NCI-H1092 (cell line): ENCODE results near the gene DENND1B.
"Not testable (repeated sequence)": the region's sequence is repeated elsewhere in the genome, so short reads cannot be mapped to it uniquely, and the experiment has no call there.

Experiments
- DNase-seq: peaks from one replicate; lab custom pipeline; 2025; lab: John Stamatoyannopoulos, UW

The DENND1B gene

DNA sequence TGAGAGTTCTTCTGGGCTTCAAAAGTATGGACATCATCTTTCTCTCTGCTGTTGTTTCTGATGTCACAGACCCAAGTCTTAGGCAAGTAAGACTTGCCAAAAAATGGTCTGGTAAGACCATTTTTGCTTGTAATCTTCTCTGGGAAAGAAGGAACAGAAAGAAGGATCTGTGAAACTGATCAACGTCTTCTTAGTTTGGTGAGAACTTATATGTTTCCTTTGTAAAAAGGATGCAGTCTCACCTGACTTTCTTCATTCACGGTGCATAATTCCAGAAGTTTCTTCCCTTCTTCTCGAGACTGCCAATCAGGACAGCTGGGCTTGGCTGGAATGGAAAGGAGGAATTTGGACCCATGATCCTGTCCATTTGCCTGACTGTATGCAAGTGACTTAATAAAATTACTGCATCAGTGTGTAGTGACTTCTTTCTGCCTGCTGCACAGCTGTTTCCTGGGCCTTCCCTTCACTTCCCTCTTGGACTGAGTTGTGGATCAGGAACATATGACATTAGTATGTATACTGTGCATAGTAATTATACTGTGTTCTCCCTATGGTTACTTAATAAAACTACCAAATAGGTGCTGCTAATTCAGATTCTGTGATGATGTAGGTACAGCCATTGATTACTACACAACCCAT, 7.6 kb upstream of the DENND1B start:
- no peak for DNase-seq

DNA sequence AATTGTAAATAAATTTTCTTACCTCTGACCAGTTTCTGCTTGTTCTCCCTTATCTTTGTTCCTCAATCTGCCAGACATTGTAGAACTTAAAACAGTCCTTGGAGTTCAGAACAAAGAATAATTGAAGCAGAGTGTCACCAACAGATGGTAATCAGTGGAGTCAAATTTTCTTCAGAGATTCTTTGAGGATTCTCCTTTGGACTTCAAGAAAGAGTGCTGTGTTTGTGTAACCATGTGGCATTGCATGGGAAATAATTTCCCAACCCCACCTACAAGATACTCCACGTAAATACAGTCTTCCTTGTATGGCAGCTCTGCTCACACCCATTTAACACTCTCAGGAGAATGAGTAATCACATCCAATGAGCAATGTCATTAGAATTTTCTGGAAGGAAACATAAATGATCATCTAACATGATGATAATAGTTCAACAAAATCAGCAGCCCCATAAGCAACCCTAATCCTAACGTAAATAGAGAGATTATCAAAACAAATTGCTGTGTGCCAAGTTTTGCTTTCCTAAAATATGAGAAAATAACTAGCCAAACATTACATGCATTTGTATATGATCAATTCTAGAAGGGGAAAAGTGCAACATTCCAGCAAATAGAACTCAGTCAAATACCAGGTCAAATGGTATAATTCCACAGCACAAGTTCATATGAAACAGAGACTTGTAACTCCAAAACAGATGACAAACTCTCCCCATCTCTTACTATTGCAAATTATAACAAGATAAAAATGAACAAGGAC, 6.9 kb upstream of the DENND1B start:
- DNase-seq: no peak

DNA sequence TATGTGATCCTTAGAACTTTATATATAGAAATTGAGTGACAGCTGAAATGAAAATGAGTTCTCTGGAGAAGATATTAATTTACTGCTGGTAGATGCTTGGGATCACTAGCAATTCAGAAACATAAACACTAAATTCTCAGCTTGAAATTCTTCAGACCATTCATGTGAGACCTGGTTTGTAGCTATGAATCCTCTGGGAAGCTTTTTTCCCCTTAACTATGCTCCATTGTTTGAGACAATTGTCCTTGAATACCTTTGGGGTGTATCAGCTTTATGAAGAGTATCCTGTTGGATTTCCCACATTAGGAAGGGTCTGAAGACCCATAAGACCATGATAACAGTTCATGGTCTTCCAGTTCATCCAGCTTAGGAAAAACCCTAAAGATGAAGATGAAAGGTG, 4.6 kb upstream of the DENND1B start:
- no peak for DNase-seq

DNA sequence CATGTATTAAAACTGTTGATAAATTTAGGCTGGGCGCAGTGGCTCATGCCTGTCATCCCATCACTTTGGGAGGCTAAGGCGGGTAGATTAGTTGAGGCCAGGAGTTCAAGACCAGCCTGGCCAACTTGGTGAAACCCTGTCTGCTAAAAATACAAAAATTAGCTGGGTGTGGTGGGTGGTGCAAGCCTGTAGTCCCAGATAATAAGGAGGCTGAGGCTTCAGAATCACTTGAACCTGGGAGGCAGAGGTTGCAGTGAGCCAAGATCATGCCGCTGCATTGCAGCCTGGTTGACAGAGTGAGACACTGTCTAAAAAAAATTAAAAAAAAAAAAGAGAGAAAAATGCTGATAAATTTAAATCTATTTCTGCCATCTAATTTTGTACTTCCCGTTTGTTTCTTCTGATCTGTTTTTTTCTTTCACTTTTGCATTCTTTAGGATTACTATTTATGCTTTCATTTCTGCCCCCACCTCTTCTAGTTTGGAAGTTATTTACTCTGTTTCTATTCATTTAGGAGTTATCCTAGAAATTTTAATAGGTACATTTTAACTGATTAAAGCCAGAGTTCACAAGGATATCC, 3.2 kb upstream of the DENND1B start:
- DNase-seq: no peak

DNA sequence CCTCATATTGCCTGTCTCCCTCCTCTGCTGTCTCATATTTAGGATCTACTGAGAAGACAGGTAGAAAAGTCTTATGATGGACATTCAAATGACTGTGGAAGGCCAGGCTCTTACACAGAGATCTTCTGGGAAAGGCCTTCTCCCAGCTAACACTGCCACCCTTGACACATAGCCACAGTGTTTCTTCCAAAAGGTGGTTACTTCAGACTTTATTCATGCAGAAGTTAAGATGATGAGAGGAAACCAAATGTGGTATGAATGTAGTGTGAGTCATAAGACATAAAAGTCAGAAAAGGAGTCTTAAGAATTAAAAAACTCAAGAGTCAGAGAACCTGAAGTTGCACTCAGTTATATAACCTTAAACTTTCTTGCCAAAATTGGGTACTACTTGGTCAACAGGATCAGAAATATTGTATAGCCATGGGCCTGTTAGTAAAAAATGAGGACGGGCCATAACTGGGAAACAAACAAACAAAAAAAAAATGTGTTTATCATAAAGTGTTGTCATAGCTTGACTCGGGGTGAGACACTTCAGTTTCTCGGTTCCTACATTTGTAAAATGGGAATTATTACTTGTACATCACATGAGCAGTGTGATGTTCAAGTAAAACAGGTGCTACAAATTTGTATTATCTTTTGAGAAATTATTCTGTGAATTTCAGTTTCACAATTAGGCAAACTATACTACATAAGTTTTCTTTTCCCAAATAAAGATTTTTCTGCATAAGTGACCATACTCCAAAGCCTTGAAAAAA, 1.2 kb upstream of the DENND1B start:
- no peak for DNase-seq

DNA sequence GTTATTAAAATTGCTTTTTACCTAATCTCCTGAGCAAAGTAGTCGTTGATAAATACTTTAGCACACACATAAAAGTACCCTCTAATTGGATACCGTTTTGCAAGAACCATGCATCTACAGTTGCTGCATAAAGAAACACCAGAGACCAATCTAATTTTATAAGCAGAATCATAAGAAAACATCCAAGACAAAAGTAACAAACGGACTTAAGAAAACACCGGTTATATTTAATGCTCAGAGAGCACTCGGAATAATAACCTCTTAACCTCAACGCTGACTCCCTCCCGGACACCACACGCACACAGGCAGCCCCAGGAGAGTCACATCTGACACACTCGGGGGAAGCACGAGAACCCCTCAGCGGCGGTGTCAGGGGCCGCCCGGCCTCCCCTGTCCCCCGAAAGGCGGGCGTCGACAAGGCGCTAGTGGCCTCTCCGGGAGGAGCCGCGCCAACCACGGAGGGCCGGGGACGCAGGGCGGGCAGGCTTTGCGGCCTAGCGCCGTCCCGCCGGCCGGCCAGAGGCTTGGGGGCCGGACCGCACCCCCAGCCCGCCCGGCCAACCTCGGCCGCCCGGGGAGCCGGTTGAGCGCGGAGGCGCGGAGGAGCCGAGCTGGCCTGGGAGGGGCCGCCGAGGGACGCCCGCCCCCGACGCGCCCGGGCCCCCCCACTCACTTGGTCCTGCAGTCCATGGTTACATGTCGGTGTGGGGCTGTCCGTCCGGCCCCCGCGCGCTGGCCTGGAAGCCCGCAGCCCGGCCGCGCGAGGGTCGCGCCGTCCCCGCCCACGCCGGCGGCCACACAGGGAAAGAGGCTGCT, 606 bp downstream of the DENND1B start:
- DNase-seq: no peak

DNA sequence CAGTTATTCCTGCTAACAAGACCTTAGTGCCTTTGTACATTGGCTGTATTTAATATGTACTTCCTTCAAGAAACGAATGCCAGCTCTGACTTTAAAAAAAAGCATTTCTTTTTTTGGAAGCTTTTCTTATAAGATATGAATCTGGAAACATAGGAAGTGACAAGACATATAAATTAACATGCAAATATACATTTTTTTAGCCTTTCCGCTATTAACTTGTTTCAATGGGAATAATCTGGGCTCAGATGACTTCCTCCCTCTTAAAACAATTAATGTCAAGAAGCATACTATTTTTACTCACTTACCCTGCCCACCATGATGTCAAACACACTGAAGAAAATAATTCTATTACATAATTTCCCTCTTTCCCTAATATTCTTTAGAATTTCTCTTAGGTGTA, 1.4 kb downstream of the DENND1B start:
- DNase-seq: no peak

DNA sequence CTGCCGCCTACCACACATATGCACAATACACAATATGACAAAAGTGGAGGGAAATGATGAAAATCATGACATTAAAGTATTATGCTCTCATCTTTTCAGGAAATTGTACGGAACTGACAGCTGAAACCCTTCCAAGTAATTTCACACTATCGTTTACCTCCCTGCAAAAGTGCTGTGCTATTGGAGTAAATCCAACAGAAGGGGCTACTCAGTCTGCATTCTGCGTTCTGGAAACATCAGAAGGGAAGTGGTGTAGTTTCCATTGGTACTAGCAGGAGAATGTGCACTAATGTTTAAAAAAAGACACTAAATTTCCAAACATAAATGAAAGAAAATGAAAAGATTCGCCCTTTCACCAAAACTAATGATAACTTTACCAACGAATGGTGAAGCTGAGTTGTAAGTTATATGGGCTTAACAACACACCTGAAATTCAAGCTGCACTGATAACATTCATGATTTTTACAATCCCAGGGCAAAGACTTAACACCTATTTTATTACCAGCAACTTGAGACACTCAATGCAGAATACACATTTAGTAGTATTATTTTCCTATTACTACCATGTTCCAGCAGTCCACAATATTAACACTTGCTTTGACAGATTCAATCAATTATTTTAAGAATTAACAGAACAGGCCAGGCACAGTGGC, 3.2 kb downstream of the DENND1B start:
- DNase-seq: no peak

DNA sequence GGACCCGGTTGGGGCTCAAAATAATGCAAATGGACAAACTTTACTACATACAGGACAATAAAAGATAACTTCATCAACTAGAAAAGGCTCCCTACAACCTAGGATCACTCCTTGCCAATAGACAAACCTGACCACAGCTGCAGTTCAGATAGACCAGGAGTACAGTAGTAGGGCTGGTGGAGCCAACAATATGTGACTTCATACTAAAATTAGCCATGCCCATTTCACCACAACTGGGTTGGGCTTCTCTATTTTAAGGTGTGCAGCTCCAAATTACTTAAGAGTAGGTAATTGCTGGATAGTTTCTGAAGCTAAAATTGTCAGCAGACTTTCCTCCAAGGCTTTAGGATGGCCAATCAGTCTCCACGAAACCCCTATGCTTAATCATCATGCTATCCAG, 3.9 kb downstream of the DENND1B start:
- no peak for DNase-seq

DNA sequence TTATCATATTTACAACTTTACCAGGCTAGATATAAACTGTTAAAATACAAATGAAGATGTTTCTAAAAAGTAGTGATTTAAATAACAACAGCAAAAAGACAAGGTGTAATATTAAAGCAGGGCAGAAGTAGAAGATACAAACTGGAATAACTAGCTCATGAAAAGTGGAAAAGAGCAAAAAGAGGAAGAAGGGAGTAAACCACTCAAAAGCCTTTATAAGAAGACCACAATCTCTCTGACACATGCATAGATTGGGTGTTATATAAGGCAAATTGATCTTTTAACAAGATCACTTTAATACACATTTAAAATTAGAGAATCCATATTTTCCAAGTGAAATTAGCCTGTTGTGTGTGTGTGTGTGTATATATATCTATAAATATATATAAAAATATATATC, 5.0 kb downstream of the DENND1B start:
- no peak for DNase-seq

DNA sequence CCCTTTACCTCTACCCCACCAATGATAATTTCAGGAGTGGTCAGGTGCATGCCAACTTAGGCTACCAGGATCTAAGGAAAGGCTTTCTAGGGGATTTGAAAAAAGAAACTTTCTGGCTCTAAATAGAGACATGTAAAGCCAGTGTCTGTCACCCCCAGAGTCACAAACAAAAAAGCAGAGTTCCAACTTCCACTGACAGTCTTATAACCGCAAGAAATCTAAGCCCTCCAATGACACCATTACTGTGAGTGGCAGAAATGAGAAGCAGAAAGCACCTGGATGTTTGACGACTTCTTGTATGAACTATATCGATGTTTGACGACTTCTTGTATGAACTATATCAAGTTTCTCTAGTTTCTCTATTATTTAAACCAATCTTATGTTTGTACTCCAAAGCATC, 6.0 kb downstream of the DENND1B start:
- DNase-seq: no peak

DNA sequence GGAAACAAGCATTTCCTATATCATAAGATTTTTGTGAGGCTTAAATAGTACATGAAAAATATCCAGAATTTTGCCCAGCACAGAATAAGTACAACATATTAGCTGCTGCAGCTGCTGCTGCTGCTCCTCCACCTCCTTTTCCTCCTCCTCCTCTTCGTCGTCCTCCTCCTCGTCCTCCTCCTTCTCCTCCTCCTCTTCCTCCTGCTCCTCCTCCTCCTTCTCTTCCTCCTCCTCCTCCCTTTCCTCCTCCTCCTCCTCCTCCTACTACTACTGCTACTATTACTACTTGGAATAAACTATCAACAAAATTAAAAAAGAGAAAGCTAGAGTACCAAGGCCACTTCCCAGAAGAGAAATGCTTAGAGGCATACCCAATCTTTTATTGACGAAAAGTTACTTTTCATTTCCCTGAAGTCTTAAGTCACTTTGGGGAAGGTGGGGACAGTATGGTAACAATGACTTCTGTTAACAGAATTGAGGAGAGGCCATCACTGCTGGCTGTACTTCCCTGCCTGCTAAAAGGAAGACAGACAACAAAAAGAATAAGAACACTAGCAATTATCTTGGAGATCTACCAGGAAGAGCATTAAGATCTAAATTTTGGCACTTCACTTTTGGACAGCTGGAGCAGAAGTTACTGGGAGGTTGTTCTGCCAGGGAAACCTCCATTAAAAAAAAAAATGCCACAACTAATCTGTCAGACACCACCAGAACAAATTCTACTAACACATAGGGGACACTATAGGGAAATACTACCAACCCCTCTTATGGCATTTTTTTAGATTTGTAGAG, 7.1 kb downstream of the DENND1B start:
- no peak for DNase-seq

DNA sequence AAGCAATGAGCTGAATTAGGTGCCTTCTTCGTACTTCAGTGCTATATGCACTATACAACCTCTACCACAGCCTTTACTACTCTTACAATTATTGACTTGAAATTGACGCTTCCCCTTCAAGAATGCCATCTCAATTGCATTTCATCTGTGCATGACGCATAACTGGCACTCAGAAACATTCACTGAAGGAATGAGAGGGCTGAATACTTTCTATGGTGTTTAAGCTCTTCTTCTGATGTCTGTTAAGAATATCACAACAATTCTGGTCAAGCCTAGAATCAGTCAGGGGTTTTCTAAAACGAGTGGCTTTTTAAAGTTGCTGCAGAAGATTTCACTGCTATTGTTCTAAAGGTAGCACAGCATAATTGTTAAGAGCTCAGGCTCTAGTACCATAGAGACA, 11.5 kb downstream of the DENND1B start:
- DNase-seq: no peak

DNA sequence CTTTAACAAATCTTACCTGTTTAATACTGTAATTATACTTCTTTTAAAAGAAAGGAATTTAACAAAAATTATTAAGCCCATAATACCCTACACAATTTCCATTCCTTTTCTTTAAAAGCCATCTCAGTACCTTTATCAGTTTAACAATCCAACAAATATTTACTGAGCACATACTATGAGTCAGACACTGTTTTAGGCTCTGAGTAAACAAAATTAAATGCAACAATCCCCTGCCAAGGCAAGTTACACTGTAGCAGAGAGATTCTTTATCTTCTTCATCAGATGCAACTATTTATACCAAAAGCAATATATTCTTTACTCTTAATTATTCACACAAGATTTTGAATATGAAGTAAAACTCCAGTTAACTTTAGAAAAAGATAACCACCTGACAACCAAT, 12.0 kb downstream of the DENND1B start:
- no peak for DNase-seq

DNA sequence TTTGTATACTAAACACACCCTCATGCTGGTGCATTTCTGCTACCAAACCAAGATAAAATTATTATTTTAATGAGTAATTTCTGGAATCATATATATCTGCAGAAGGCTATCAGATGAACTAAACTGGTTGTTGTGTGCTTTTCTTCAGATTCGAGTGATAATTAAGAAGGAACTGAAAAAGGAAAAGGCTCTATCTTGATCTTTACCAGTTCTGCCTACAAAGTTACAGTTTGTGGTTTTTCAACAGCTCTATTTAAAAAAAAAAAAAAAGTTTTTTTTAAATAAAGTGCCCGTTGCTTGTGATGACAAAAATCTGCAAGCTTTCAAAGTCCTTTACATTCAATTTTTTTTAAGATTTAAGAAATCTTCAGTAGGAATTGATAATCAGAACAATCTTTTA, 13.6 kb downstream of the DENND1B start:
- no peak for DNase-seq

DNA sequence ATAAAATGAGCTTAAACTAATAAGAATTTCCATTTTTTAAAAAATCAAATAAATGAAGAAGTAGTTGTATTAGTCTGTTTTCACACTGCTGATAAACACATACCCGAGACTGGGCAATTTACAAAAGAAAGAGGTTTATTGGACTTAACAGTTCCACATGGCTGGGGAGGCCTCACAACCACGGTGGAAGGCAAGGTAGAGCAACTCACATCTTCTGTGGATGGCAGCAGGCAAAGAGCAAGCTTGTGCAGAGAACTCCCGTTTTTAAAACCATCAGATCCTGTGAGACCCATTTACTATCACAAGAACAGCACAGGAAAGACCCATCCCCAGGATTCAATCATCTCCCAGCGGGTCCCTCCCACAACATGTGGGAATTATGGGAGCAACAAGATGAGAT, 19.7 kb downstream of the DENND1B start:
- not testable (repeated sequence) for DNase-seq

DNA sequence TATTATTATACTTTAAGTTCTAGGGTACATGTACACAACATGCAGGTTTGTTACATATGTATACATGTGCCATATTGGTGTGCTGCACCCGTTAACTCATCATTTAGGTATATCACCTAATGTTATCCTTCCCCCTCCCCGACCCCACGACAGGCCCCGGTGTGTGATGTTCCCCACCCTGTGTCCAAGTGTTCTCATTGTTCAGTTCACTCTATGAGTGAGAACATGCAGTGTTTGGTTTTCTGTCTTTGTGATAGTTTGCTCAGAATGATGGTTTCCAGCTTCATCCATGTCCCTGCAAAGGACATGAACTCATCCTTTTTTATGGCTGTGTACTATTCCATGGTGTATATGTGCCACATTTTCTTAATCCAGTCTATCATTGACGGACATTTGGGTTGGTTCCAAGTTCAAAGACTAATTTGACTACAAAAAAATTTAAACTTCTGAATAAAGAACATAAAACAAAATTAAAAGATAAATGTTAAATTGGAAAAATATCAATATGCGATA, 22.6 kb downstream of the DENND1B start:
- DNase-seq: not testable (repeated sequence)

DNA sequence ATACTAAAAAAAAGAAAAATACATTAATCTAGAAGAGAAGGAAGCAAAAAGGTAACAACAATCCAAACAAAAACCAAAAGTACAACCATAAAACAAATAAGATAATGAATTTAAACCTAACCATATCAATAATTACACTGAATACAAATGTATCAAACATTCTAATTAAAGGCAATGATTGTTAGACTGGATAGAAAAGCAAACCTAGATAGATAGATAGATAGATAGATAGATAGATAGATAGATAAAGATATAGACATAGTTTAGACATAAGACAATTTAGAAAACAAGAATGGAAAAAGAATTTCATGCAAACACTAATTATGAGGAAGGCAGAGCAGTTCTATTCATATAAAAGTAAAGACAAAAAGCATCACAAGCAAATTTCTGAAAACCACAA, 24.9 kb downstream of the DENND1B start:
- DNase-seq: no peak

DNA sequence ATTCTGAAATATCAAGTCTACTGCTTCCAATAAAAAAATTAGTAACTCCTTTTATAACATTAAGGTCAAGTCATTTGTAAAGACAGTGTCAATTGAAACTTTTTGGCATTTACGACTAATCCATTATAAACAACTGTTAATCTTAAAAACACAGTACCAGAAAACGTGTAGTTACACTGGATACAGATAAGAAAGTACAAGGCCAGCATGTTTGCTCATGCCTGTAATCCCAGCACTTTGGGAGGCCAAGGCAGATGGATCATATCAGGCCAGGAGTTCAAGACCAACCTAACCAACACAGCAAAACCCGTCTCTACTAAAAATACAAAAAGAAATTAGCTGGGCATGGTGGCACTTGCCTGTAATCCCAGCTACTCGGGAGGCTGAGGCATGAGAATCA, 29.4 kb downstream of the DENND1B start:
- DNase-seq: no peak

DNA sequence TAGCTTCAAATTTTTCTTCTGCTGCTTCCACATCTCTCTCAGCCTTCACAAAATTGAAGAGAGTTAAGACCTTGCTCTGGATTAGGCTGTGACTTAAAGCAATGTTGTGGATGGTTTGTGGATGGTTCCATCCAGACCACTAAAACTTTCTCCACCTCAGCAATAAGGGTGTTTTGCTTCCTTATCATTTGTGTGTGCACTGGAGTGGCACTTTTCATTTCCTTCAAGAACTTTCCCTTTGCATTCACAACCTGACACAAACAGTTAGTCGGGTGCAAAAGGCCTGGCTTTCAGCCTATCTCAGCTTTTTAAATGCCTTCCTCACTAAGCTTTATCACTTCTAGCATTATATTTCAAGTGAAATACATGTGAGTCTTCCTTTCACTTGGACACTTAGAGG, 30.3 kb downstream of the DENND1B start:
- DNase-seq: no peak
